RWPE1 (cell line): ENCODE data around the gene RGS19.
A peak's percentile ranks its signal among the peaks of the same experiment; 100 is the strongest.

Experiments
- CTCF ChIA-PET: fragments of 350-600 bp; sonication (Branson Sonifier 250); formaldehyde crosslinking; extraction: SDS; loops from one replicate; lab custom pipeline; 2021; lab: Yijun Ruan, JAX
- POLR2A ChIA-PET: fragments of 400-600 bp; formaldehyde crosslinking; extraction: SDS; loops from one replicate; lab custom pipeline; 2020; ENCODE audit warnings: antibody characterized with exemption; ENCODE audit not compliant: low non-redundant PET; lab: Yijun Ruan, JAX
- DNase-seq: peaks from one replicate; pipeline ENCODE4 v3.0.0; 2012; ENCODE audit warnings: low spot score
- H3K27ac ChIP-seq: fragments of 450-650 bp; 2 replicates; pipeline ENCODE4 v1.5.1; 2017
- TF ChIP-seq, protein P1 (sequence below): fragments of 450-650 bp; conservative IDR thresholded peaks from 2 replicates; pipeline ENCODE4 v1.5.1; 2017; ENCODE audit warnings: low read depth, mild to moderate bottlenecking

Gene RGS19

DNA sequence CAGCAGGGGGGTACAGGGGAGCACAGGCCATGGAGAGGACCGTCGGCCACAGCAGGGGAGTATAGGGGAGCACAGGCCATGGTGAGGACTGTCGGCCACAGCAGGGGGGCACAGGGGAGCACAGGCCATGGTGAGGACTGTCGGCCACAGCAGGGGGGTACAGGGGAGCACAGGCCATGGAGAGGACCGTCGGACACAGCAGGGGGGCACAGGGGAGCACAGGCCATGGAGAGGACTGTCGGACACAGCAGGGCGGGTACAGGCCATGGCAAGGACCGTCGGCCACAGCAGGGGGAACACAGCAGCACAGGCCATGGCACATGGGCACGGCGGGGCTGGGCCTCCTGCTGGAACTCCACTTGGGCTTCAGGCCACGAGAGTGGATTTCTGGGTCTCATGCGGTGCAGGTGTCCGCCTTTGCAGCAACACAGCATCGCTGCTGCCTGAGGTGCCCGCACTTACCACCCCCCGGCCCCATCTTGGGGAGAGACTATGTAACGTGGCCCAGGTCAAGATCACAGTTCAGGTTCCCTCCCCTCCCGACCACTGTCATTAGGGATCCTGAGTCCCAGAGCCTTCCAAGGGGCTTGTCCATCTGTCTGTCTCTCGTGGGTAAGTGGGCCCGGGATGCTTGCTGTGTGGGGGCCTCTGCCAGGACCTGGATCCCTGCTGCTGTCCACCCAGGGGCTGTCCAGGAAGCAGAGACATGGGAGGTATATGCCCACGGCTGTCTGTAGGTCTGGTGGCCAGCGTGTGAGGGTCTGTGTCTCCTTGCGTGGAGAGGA lies 25.5 kb upstream of the RGS19 start:
- POLR2A ChIA-PET, result no interaction called here

DNA sequence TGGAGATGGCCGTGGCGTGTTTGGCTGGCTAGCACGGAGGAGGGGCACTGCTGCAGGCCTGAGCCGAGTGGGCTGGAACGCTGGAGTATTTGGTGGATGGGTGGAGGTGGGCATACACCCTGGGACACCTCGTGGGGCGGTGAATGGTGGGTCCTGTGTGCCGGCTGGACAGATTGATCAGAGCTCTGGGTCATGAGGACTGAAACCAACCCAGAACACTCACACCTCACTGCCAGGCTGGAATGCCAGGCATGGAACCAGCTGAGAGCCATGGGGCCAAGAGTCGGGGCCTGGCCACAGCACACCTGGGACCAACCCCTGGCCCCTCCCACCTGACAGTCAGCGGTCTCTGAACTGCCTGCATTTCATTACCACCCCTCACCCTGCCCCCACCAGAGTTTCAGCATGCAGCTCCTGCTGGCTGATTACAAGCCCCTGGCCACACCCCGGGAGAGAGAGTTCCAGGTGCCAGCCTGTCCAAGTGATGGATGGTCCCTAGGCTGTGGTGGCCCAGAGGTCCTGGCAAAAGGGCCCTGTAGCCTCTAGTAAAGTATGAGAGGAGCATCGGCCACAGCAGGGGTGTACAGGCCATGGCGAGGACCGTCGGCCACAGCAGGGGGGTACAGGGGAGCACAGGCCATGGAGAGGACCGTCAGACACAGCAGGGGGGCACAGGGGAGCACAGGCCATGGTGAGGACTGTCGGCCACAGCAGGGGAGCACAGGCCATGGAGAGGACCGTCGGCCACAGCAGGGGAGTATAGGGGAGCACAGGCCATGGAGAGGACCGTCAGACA lies 24.8 kb upstream of the RGS19 start:
- ChIA-PET CTCF (interaction anchor here (0.9 kb wide), 1 partner anchor 34 kb away, joined by 3 read pairs; no protein-coding TSS in a partner anchor), POLR2A (no interaction called here)
- DNase-seq, result no peak
- H3K27ac ChIP-seq, result no peak overlapping the region
- TF ChIP-seq, protein P1, sequence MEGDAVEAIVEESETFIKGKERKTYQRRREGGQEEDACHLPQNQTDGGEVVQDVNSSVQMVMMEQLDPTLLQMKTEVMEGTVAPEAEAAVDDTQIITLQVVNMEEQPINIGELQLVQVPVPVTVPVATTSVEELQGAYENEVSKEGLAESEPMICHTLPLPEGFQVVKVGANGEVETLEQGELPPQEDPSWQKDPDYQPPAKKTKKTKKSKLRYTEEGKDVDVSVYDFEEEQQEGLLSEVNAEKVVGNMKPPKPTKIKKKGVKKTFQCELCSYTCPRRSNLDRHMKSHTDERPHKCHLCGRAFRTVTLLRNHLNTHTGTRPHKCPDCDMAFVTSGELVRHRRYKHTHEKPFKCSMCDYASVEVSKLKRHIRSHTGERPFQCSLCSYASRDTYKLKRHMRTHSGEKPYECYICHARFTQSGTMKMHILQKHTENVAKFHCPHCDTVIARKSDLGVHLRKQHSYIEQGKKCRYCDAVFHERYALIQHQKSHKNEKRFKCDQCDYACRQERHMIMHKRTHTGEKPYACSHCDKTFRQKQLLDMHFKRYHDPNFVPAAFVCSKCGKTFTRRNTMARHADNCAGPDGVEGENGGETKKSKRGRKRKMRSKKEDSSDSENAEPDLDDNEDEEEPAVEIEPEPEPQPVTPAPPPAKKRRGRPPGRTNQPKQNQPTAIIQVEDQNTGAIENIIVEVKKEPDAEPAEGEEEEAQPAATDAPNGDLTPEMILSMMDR, result no peak

More for the DNA sequence above, 25.5 kb upstream of the RGS19 start:
- DNase-seq, result no peak
- TF ChIP-seq, protein P1, result no peak
- no peak overlapping the region for H3K27ac ChIP-seq
- CTCF ChIA-PET, result no interaction called here

DNA sequence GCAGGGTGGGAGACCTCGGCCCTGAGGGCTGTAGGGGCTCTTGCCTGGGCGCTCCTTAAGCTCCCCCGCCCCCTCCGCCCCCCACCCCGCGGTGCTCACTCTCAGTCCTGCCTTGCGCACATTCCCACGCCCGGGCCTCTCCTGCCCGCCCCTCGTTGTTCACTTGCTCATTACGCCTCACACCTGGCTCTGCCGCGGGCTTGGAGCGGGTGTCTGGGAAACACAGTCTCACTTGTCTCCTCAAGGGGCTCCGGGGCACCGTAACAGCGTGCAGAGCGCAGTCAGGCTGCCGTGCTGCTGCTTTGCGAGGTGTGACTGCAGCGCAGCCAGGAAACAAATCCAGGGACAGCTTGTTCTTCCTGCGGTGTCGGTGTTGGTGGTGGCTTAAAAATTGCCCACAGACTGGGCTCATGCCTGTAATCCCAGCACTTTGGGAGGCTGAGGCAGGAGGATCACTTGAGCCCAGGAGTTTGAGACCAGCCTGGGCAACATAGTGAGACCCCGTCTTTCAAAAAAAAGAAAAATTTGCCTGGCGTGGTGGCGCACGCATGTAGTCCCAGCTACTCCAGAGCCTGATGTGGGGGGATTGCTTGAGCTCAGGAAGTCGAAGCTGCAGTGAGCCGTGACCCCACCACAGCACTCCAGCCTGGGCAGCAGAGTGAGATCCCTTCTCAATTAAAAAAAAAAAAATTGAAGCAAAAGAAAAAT lies 23.5 kb upstream of the RGS19 start:
- no peak for DNase-seq
- TF ChIP-seq, protein P1, result no peak
- ChIA-PET POLR2A (no interaction called here), CTCF (interaction anchor here (0.5 to 1.6 kb wide), 3 partner anchors 12 to 33 kb away, joined by 3 to 11 read pairs (median 3); no protein-coding TSS in a partner anchor)
- H3K27ac ChIP-seq, result no peak overlapping the region

DNA sequence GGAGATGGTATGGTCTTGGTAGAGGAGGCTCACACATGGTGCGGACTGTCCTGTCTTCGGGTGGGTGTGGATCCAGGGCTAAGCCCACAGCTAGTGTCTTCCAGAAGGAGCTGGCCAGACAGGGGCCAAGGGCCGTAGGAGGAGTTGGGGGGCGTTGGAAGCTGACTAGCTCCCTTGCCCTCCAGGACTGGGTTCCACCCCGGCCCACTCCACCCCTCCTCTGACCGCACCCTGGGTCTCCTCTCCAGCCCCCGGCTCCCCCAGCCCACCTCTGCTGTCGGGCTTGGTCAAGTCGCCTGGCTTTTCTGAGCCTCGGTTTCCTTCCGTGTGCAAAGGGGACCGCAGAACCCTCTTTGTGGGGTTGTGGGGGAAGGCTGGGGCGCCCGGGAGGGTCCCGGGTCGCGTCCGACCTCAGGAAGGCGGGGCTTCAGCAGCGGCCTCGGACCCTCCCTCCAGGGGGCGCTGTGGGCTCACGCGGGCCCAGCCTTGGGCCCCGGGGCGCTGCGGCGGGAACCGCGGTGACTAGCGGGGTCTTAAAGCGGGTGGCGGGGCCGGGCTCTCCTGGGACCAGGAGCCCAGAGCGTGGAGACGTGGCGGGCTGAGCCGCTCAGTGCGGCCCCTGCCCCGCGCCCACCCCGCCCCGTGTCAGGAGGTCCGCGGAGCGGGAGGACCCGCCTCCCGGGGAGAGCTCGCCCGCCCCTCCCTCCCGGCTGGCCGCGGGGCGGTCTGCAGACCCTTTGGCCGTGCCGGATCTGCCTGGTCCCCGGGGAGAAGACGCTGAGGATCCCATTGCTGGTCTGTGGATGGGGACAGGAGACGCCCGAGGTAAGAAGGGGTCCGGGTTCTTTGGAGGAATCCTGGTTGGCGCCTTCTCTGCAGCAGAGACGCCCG lies 22.7 kb upstream of the RGS19 start:
- no peak overlapping the region for H3K27ac ChIP-seq
- POLR2A ChIA-PET, result no interaction called here
- CTCF ChIA-PET, result interaction anchor here (0.5 to 1.6 kb wide), 11 partner anchors 10 to 63 kb away, joined by 3 to 11 read pairs (median 4); partner anchors contain the start of gene LKAAEAR1
- peak; percentile 73 for DNase-seq
- TF ChIP-seq, protein P1, result peak; percentile 73

DNA sequence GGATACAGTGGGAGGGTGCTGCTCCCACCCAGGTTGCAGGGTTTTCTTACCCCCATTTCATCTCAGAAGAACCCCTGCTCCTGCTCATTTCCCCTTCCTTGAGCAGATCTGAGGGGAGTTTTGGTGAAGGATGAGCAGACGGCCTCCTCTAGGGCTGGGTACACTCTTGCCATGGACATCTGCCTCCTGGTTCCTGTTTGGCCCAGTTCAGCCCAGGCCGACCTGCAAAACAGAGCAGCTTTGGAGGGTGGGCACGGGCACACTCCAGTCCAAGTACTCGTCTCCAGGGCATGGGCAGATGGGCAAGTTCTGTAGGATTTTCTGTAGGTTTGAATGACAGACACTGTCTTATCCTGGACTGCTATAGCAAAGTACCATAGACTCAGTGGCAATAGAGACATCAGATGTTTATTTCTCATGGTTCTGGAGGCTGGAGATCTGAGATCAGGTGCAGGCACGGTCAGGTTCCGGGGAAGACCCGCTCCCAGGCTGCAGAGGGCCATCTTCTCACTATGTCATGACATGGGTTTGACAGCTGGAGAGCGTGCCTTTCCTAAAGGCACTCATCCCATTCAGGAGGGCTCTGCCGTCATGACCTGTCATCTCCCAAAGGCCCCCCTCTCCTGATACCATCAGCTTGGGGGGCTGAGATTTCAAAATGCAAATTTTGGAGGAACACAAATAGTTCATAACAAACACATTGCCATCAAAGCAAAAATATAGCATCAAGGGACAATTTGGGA lies 21.8 kb upstream of the RGS19 start:
- H3K27ac ChIP-seq, result no peak overlapping the region
- TF ChIP-seq, protein P1, result no peak
- no peak for DNase-seq
- ChIA-PET CTCF (interaction anchor here (0.6 to 1.8 kb wide), 10 partner anchors 9 to 62 kb away, joined by 3 to 11 read pairs (median 4); partner anchors contain the start of gene LKAAEAR1), POLR2A (no interaction called here)
